HG03442 (cell line): Measurements from ENCODE around the gene RCAN2.
A peak's percentile ranks its signal among the peaks of the same experiment; 100 is the strongest.

ENCODE experiments used
- ATAC-seq: cut with Tn5 transposase; IDR thresholded peaks from one replicate; pipeline ENCODE4 v1.9.1; 2021; ENCODE audit warnings: mild to moderate bottlenecking, moderate library complexity; ENCODE audit not compliant: unreplicated experiment

The RCAN2 gene

GRCh38 chr6:46491201-46491627, at the start of gene RCAN2:
Gene RCAN2 (minus strand): TSS chr6:46491449.
- peak; percentile 66 for ATAC-seq

GRCh38 chr6:46539866-46540265, 48.6 kb upstream of the RCAN2 start:
- no peak for ATAC-seq

- no peak for ATAC-seq
Measured at GRCh38 chr6:46538800-46539480, 47.7 kb upstream of the RCAN2 start.

GRCh38 chr6:46530896-46531295, 39.6 kb upstream of the RCAN2 start:
- ATAC-seq: no peak

GRCh38 chr6:46528961-46529750, 37.9 kb upstream of the RCAN2 start:
- no peak for ATAC-seq

GRCh38 chr6:46526607-46527006, 35.4 kb upstream of the RCAN2 start:
- no peak for ATAC-seq

GRCh38 chr6:46525583-46525982, 34.3 kb upstream of the RCAN2 start:
- ATAC-seq: no peak

- no peak for ATAC-seq
Measured at GRCh38 chr6:46521464-46521971, 30.3 kb upstream of the RCAN2 start.

GRCh38 chr6:46517202-46517601, 26.0 kb upstream of the RCAN2 start:
- ATAC-seq: no peak

- no peak for ATAC-seq
Measured at GRCh38 chr6:46513533-46513932, 22.3 kb upstream of the RCAN2 start.

GRCh38 chr6:46511320-46511719, 20.1 kb upstream of the RCAN2 start:
- no peak for ATAC-seq

GRCh38 chr6:46510651-46511050, 19.4 kb upstream of the RCAN2 start:
- no peak for ATAC-seq

- ATAC-seq: no peak
Measured at GRCh38 chr6:46509981-46510510, 18.8 kb upstream of the RCAN2 start.

GRCh38 chr6:46509063-46509462, 17.8 kb upstream of the RCAN2 start:
- no peak for ATAC-seq

- no peak for ATAC-seq
Measured at GRCh38 chr6:46507426-46507825, 16.2 kb upstream of the RCAN2 start.

GRCh38 chr6:46505693-46506512, 14.7 kb upstream of the RCAN2 start:
- no peak for ATAC-seq

GRCh38 chr6:46504242-46504641, 13.0 kb upstream of the RCAN2 start:
- ATAC-seq: no peak

- no peak for ATAC-seq
Measured at GRCh38 chr6:46502486-46503119, 11.4 kb upstream of the RCAN2 start.

GRCh38 chr6:46501136-46502089, 10.2 kb upstream of the RCAN2 start:
- ATAC-seq: no peak
